Airway epithelial cell (primary cell): ENCODE data around the gene DNAJB2. TPM values are rescaled to one million over a fixed set of nuclear protein-coding genes. Genes with fewer than 3 reads are reported as not detected.

ENCODE experiments used
- total RNA-seq: library from RNA; depleted of rRNA; stranded (reverse); fragments of >200 nt; gene quantifications from 2 replicates; pipeline ENCODE4 v1.2.3, GENCODE V29; 2015

The DNAJB2 gene
- total RNA-seq, result 42.6 and 50.6 TPM in 2 replicates

GRCh38 chr2:219279151-219279915 lies at the start of gene DNAJB2:
TSS of gene DNAJB2 (plus strand) at chr2:219279366. CDS start at chr2:219279834, 468 bp downstream.

GRCh38 chr2:219245148-219245898 lies 33.8 kb upstream of the DNAJB2 start, which contains the start of the genes GLB1L and STK16:
TSS of gene GLB1L (minus strand) at chr2:219245444. CDS start at chr2:219243573, 1,871 bp downstream.
TSS of gene STK16 (plus strand) at chr2:219245479. CDS start at chr2:219246000, 521 bp downstream.

GRCh38 chr2:219252900-219253752 lies 26.0 kb upstream of the DNAJB2 start, which contains the start of gene TUBA4B:
TSS of gene TUBA4B (plus strand) at chr2:219253243. CDS start at chr2:219253408, 165 bp downstream.

GRCh38 chr2:219253753-219254589 lies 25.2 kb upstream of the DNAJB2 start, which contains the start of gene TUBA4A:
TSS of gene TUBA4A (minus strand) at chr2:219253918. CDS start at chr2:219253858, 60 bp downstream.

GRCh38 chr2:219309278-219309677 lies 30.1 kb downstream of the DNAJB2 start, which contains the start of gene PTPRN:
TSS of gene PTPRN (minus strand) at chr2:219309401. CDS start at chr2:219309332, 69 bp downstream.

GRCh38 chr2:219332542-219332941 lies 53.4 kb downstream of the DNAJB2 start, which contains the start of gene RESP18:
TSS of gene RESP18 (minus strand) at chr2:219332744.

Other genes starting within 250 kb of the DNAJB2 start
- not detected in 2 replicates for gene CFAP65, start 237.8 kb upstream of the DNAJB2 start, total RNA-seq
- not detected in 2 replicates for gene IHH, start 218.4 kb upstream of the DNAJB2 start, total RNA-seq
- gene NHEJ1, start 118.6 kb upstream of the DNAJB2 start, total RNA-seq, result 12.4 and 12.6 TPM in 2 replicates
- gene SLC23A3, start 109.3 kb upstream of the DNAJB2 start, total RNA-seq, result 0.21 and 0.28 TPM in 2 replicates
- gene CNPPD1, start 102.4 kb upstream of the DNAJB2 start, total RNA-seq, result 42.9 and 50.6 TPM in 2 replicates
- gene RETREG2, start 101.1 kb upstream of the DNAJB2 start, total RNA-seq, result 34.1 and 43.3 TPM in 2 replicates
- gene ZFAND2B, start 72.6 kb upstream of the DNAJB2 start, total RNA-seq, result 23.5 and 31.5 TPM in 2 replicates
- 23.6 and 25.6 TPM in 2 replicates for gene ABCB6, start 60.4 kb upstream of the DNAJB2 start, total RNA-seq
- gene ATG9A, start 49.7 kb upstream of the DNAJB2 start, total RNA-seq, result 38.8 and 51.2 TPM in 2 replicates
- 22.5 and 24.5 TPM in 2 replicates for gene ANKZF1, start 49.6 kb upstream of the DNAJB2 start, total RNA-seq
- 5.9 and 7.4 TPM in 2 replicates for gene GLB1L, start 33.9 kb upstream of the DNAJB2 start, total RNA-seq
- gene STK16, start 33.9 kb upstream of the DNAJB2 start, total RNA-seq, result 9.9 and 10.2 TPM in 2 replicates
- not detected in 2 replicates for gene TUBA4B, start 26.1 kb upstream of the DNAJB2 start, total RNA-seq
- gene TUBA4A, start 25.4 kb upstream of the DNAJB2 start, total RNA-seq, result 330 and 647 TPM in 2 replicates
- 0.49 TPM in 1 of 2 replicates, not detected in the other for gene PTPRN, start 30.0 kb downstream of the DNAJB2 start, total RNA-seq
- not detected in 2 replicates for gene RESP18, start 53.4 kb downstream of the DNAJB2 start, total RNA-seq
- gene DNPEP, start 108.5 kb downstream of the DNAJB2 start, total RNA-seq, result 35.7 and 41.8 TPM in 2 replicates
- gene DES, start 139.0 kb downstream of the DNAJB2 start, total RNA-seq, result not detected in 2 replicates
- 7.5 and 9.0 TPM in 2 replicates for gene SPEG, start 155.5 kb downstream of the DNAJB2 start, total RNA-seq
- 24.4 and 32.1 TPM in 2 replicates for gene GMPPA, start 219.5 kb downstream of the DNAJB2 start, total RNA-seq
- not detected in 2 replicates for gene ASIC4, start 235.1 kb downstream of the DNAJB2 start, total RNA-seq